HEK293T (cell line): ENCODE measurements around the gene MYOG.

Source experiments
- BHLHE40 ChIP-seq: fragments of 450-650 bp; IDR thresholded peaks from 2 replicates; pipeline ENCODE4 v1.6.1; 2016; ENCODE audit warnings: mild to moderate bottlenecking, moderate library complexity, borderline replicate concordance
- ELF4 ChIP-seq: fragments of 450-650 bp; IDR thresholded peaks from 2 replicates; pipeline ENCODE4 v1.6.1; 2017; ENCODE audit warnings: antibody characterized with exemption
- FOXA1 ChIP-seq: fragments of 450-650 bp; IDR thresholded peaks from 2 replicates; pipeline ENCODE4 v1.6.1; 2016; ENCODE audit warnings: mild to moderate bottlenecking
- FOXM1 ChIP-seq: fragments of 450-650 bp; IDR thresholded peaks from 2 replicates; pipeline ENCODE4 v1.6.1; 2017; ENCODE audit warnings: mild to moderate bottlenecking, borderline replicate concordance
- HDGF ChIP-seq: fragments of 450-650 bp; IDR thresholded peaks from 2 replicates; pipeline ENCODE4 v1.6.1; 2017; ENCODE audit warnings: antibody characterized with exemption, borderline replicate concordance
- NFRKB ChIP-seq: fragments of 450-650 bp; IDR thresholded peaks from 2 replicates; pipeline ENCODE4 v1.6.1; 2016; ENCODE audit warnings: mild to moderate bottlenecking, moderate library complexity
- SP1 ChIP-seq: fragments of 450-650 bp; IDR thresholded peaks from 2 replicates; pipeline ENCODE4 v1.6.1; 2017
- SUZ12 ChIP-seq: fragments of 450-650 bp; IDR thresholded peaks from 2 replicates; pipeline ENCODE4 v1.6.1; 2016; ENCODE audit warnings: mild to moderate bottlenecking
- TARDBP ChIP-seq: fragments of 450-650 bp; IDR thresholded peaks from 2 replicates; pipeline ENCODE4 v1.6.1; 2016

GRCh38 chr1:203054184-203054583, 31.6 kb downstream of the MYOG start:
- no peak for TF ChIP-seq SUZ12
- no peak for TF ChIP-seq NFRKB
- TF ChIP-seq BHLHE40, result no peak
- no peak for TF ChIP-seq ELF4
- TF ChIP-seq FOXM1, result no peak
- no peak for TF ChIP-seq TARDBP
- TF ChIP-seq SP1, result no peak
- no peak for TF ChIP-seq HDGF
- no peak for TF ChIP-seq FOXA1
